GM23338 (cell line): Measurements from ENCODE around the gene KCNAB1. TPM values are rescaled to one million over a fixed set of nuclear protein-coding genes. Genes with fewer than 3 reads are reported as not detected.

ENCODE experiments used
- ATAC-seq: fragments of 200-7000 bp; cut with Tn5 transposase; 3 replicates; pipeline ENCODE4 v1.9.1; 2020
- DNase-seq: peaks from one replicate; pipeline ENCODE4 v3.0.0-alpha.2; 2015; ENCODE audit warnings: low spot score
- H2AFZ ChIP-seq: fragments of 200-600 bp; sonication (generic); 2 replicates; pipeline ENCODE4 v1.8.0; 2016; ENCODE audit warnings: antibody characterized with exemption, mild to moderate bottlenecking, moderate library complexity
- H3F3A ChIP-seq: fragments of 200-600 bp; sonication (generic); replicated peaks from 2 replicates; pipeline ENCODE4 v1.8.0; 2017; ENCODE audit warnings: antibody characterized with exemption, mixed run types, low read depth
- H3K27ac ChIP-seq: fragments of 200-600 bp; sonication (generic); 2 replicates; pipeline ENCODE4 v1.6.1; 2016; ENCODE audit warnings: low read depth
- H3K27me3 ChIP-seq: fragments of 200-600 bp; sonication (generic); 2 replicates; pipeline ENCODE4 v1.8.0; 2016; ENCODE audit warnings: mild to moderate bottlenecking, mixed run types, moderate library complexity; ENCODE audit not compliant: insufficient read depth
- H3K36me3 ChIP-seq: fragments of 200-600 bp; sonication (generic); 2 replicates; pipeline ENCODE4 v1.8.0; 2016; ENCODE audit warnings: mild to moderate bottlenecking; ENCODE audit not compliant: insufficient read depth
- H3K4me1 ChIP-seq: fragments of 200-600 bp; sonication (generic); 2 replicates; pipeline ENCODE4 v1.8.0; 2016; ENCODE audit warnings: mild to moderate bottlenecking, moderate library complexity; ENCODE audit not compliant: insufficient read depth
- H3K4me2 ChIP-seq: fragments of 200-600 bp; sonication (generic); 2 replicates; pipeline ENCODE4 v1.7.1; 2017; ENCODE audit warnings: mixed run types
- H3K4me3 ChIP-seq: fragments of 200-600 bp; sonication (generic); 2 replicates; pipeline ENCODE4 v1.6.1; 2016; ENCODE audit warnings: mixed run types
- H3K79me2 ChIP-seq: fragments of 200-600 bp; sonication (generic); replicated peaks from 2 replicates; pipeline ENCODE4 v1.8.0; 2017; ENCODE audit warnings: mild to moderate bottlenecking; ENCODE audit not compliant: insufficient read depth
- H3K9me2 ChIP-seq: fragments of 200-600 bp; sonication (generic); 2 replicates; pipeline ENCODE4 v1.8.0; 2017; ENCODE audit not compliant: insufficient read depth
- H4K20me1 ChIP-seq: fragments of 200-600 bp; sonication (generic); replicated peaks from 2 replicates; pipeline ENCODE4 v1.8.0; 2017; ENCODE audit warnings: mild to moderate bottlenecking; ENCODE audit not compliant: insufficient read depth
- H3K27ac Mint-ChIP-seq: 2 replicates; pipeline ENCODE4 v1.8.0; 2020; ENCODE audit warnings: inconsistent platforms, mild to moderate bottlenecking, moderate library complexity, mixed read lengths
- H3K27me3 Mint-ChIP-seq: 3 replicates; pipeline ENCODE4 v1.8.0; 2022; ENCODE audit warnings: low read depth, mild to moderate bottlenecking, moderate library complexity, mixed read lengths, inconsistent platforms; ENCODE audit not compliant: insufficient read depth, poor library complexity
- H3K36me3 Mint-ChIP-seq: 3 replicates; pipeline ENCODE4 v1.8.0; 2021; ENCODE audit warnings: low read depth, mild to moderate bottlenecking, inconsistent platforms, moderate library complexity, mixed read lengths
- H3K4me1 Mint-ChIP-seq: 3 replicates; pipeline ENCODE4 v1.8.0; 2020; ENCODE audit warnings: mild to moderate bottlenecking, inconsistent platforms, mixed read lengths
- H3K4me3 Mint-ChIP-seq: 3 replicates; pipeline ENCODE4 v1.8.0; 2021; ENCODE audit warnings: moderate library complexity, mild to moderate bottlenecking, inconsistent platforms, mixed read lengths
- H3K9me3 Mint-ChIP-seq: 3 replicates; pipeline ENCODE4 v1.8.0; 2020; ENCODE audit warnings: moderate library complexity, mild to moderate bottlenecking, inconsistent platforms, mixed read lengths
- CREB1 ChIP-seq: fragments of 250-450 bp; sonication (Bioruptor Pico); IDR thresholded peaks from 2 replicates; pipeline ENCODE4 v1.5.0; 2020; ENCODE audit warnings: low read depth, mild to moderate bottlenecking, moderate library complexity
- CTCF ChIP-seq, 2 experiments: fragments of 200-600 bp in 1 of 2; sonication (generic) in 1 of 2; conservative IDR thresholded peaks; 2 replicates each; pipeline versions ENCODE4 v1.5.1 to v1.6.1; 2016 to 2017; ENCODE audit warnings: antibody characterized with exemption in 2 of 2, low read depth in 2 of 2, mild to moderate bottlenecking in 2 of 2, moderate library complexity in 1 of 2
- ETS1 ChIP-seq: IDR thresholded peaks from 2 replicates; pipeline ENCODE4 v1.6.1; 2016; ENCODE audit warnings: antibody characterized with exemption
- EZH2 ChIP-seq: fragments of 200-600 bp; sonication (generic); IDR thresholded peaks from one replicate; pipeline ENCODE4 v1.8.0; 2017; ENCODE audit warnings: antibody characterized with exemption, mild to moderate bottlenecking, low read depth; ENCODE audit not compliant: unreplicated experiment
- EZH2phosphoT487 ChIP-seq: fragments of 200-600 bp; sonication (generic); IDR thresholded peaks from one replicate; pipeline ENCODE4 v1.8.1; 2018; ENCODE audit warnings: antibody characterized with exemption; ENCODE audit not compliant: unreplicated experiment
- JUNB ChIP-seq: IDR thresholded peaks from one replicate; pipeline ENCODE4 v1.6.1; 2016; ENCODE audit warnings: antibody characterized with exemption; ENCODE audit not compliant: unreplicated experiment
- NANOG ChIP-seq: IDR thresholded peaks from 2 replicates; pipeline ENCODE4 v1.6.1; 2016; ENCODE audit warnings: antibody characterized with exemption, borderline replicate concordance
- POLR2AphosphoS5 ChIP-seq: IDR thresholded peaks from 2 replicates; pipeline ENCODE4 v1.6.1; 2016; ENCODE audit warnings: antibody characterized with exemption, low read depth
- REST ChIP-seq: IDR thresholded peaks from one replicate; pipeline ENCODE4 v1.6.1; 2018; ENCODE audit warnings: antibody characterized with exemption; ENCODE audit not compliant: unreplicated experiment
- STAT1 ChIP-seq: IDR thresholded peaks from one replicate; pipeline ENCODE4 v1.6.1; 2016; ENCODE audit warnings: antibody characterized with exemption; ENCODE audit not compliant: unreplicated experiment
- ZNF114 ChIP-seq: fragments of 250-450 bp; sonication (Bioruptor Pico); IDR thresholded peaks from 2 replicates; pipeline ENCODE4 v1.5.0; 2020; ENCODE audit warnings: mild to moderate bottlenecking, moderate library complexity
- ZNF331 ChIP-seq: fragments of 250-450 bp; sonication (Bioruptor Pico); IDR thresholded peaks from 2 replicates; pipeline ENCODE4 v1.5.0; 2020; ENCODE audit warnings: low read depth, mild to moderate bottlenecking, moderate library complexity
- ZNF462 ChIP-seq: fragments of 250-450 bp; sonication (Bioruptor Pico); IDR thresholded peaks from 2 replicates; pipeline ENCODE4 v1.5.0; 2020; ENCODE audit warnings: mild to moderate bottlenecking, moderate library complexity
- polyA plus RNA-seq: library from polyadenylated mRNA; unstranded; fragments of >200 nt; fragmentation: Nextera tagmentation; extraction: Ambion mirVana; gene quantifications from 2 replicates; pipeline ENCODE4 v1.2.1, GENCODE V29; 2016
- total RNA-seq: library from RNA; depleted of rRNA; stranded (reverse); fragments of >200 nt; shearing (Covaris generic); gene quantifications from 2 replicates; pipeline ENCODE4 v1.2.3, GENCODE V29; 2014

Gene KCNAB1
- total and polyA plus RNA-seq, 2 experiments from 2014 or later = 0.69 to 2.6 TPM

- Histone ChIP-seq H3K36me3 (no peaks in the 10 kb centered on the region), H2AFZ (no peak overlapping the region), H3K4me1 (no peaks in the 10 kb centered on the region), H3K27me3 (no peaks in the 10 kb centered on the region), H3K9me2 (peaks cover 7% of the 10 kb centered on the region; the same call in 1 of the 2 replicates), H3K4me2 (no peak overlapping the region), H3K27ac (no peak overlapping the region), H3F3A (no peaks in the 10 kb centered on the region), H4K20me1 (no peaks in the 10 kb centered on the region), H3K4me3 (no peak overlapping the region), H3K79me2 (no peaks in the 10 kb centered on the region)
- H3K36me3 Mint-ChIP-seq = no peaks in the 10 kb centered on the region
- no peaks in the 10 kb centered on the region for H3K9me3 Mint-ChIP-seq
- DNase-seq (no peak), ATAC-seq (no peak)
- no peak overlapping the region for H3K4me3 Mint-ChIP-seq
- no peak overlapping the region for H3K27ac Mint-ChIP-seq
- TF ChIP-seq REST = no peak
- TF ChIP-seq CREB1 (CRISPR knock-in tag) = no peak
- no peak for TF ChIP-seq ETS1
- no peak for TF ChIP-seq JUNB
- TF ChIP-seq ZNF114 (CRISPR knock-in tag) = no peak
- TF ChIP-seq ZNF331 (CRISPR knock-in tag) = no peak
- no peak for TF ChIP-seq NANOG
- no peak for TF ChIP-seq ZNF462
- no peak for TF ChIP-seq EZH2phosphoT487
- TF ChIP-seq EZH2 = no peak
- TF ChIP-seq CTCF (conservative IDR thresholded peaks at IDR 0.05; ENCODE audit: low read depth in 2 of 2) = no peak
- no peak for TF ChIP-seq POLR2AphosphoS5
- no peak for TF ChIP-seq STAT1
- no peaks in the 10 kb centered on the region for H3K27me3 Mint-ChIP-seq
- H3K4me1 Mint-ChIP-seq = no peaks in the 10 kb centered on the region
These were observed 268.4 kb downstream of the KCNAB1 start for GRCh38 chr3:156388497-156389448.
